OCI-LY3 (cell line): ENCODE data around the gene WASHC4.

Source experiments
- H2AFZ ChIP-seq: fragments of 200-600, 300-600 bp; shearing (Covaris generic); 2 replicates; pipeline ENCODE4 v1.6.0; 2014; ENCODE audit warnings: antibody characterized with exemption, low read depth, low read length
- H3K27ac ChIP-seq: fragments of 200-600, 300-600 bp; sonication (generic); 2 replicates; pipeline ENCODE4 v1.5.1; 2014; ENCODE audit warnings: mild to moderate bottlenecking, low read length, moderate library complexity, mixed read lengths
- H3K27me3 ChIP-seq: fragments of 200-600, 300-600 bp; sonication (generic); 2 replicates; pipeline ENCODE4 v1.6.1; 2014; ENCODE audit warnings: low read depth, low read length, mixed read lengths
- H3K36me3 ChIP-seq: fragments of 200-600, 300-600 bp; sonication (generic); replicated peaks from 2 replicates; pipeline ENCODE3; 2014; ENCODE audit warnings: low read depth, low read length, mixed read lengths
- H3K4me1 ChIP-seq: fragments of 300-600, 200-600 bp; sonication (generic); 2 replicates; pipeline ENCODE4 v1.6.1; 2014; ENCODE audit warnings: low read length, mixed read lengths
- H3K4me2 ChIP-seq: fragments of 200-600, 300-600 bp; sonication (generic); 2 replicates; pipeline ENCODE4 v1.6.1; 2014; ENCODE audit warnings: low read length, mixed read lengths
- H3K4me3 ChIP-seq: fragments of 300-600, 200-600 bp; sonication (generic); 2 replicates; pipeline ENCODE4 v1.5.1; 2014; ENCODE audit warnings: antibody characterized with exemption, mild to moderate bottlenecking, low read length, moderate library complexity
- H3K79me2 ChIP-seq: fragments of 300-600, 200-600 bp; shearing (Covaris generic); 2 replicates; pipeline ENCODE4 v1.6.1; 2014; ENCODE audit warnings: mild to moderate bottlenecking, low read length, mixed read lengths
- H3K9ac ChIP-seq: fragments of 300-600, 200-600 bp; shearing (Covaris generic); 2 replicates; pipeline ENCODE4 v1.6.0; 2014; ENCODE audit warnings: mild to moderate bottlenecking, low read length, moderate library complexity
- H3K9me3 ChIP-seq: fragments of 200-600, 300-600 bp; shearing (Covaris generic); 2 replicates; pipeline ENCODE4 v1.6.1; 2014; ENCODE audit warnings: low read length, mixed read lengths; ENCODE audit not compliant: insufficient read depth
- H4K20me1 ChIP-seq: fragments of 200-600, 300-600 bp; sonication (generic); 2 replicates; pipeline ENCODE4 v1.6.1; 2016; ENCODE audit warnings: low read length, mixed read lengths; ENCODE audit not compliant: insufficient read depth
- EZH2phosphoT487 ChIP-seq: fragments of 200-600 bp; shearing (Covaris generic); IDR thresholded peaks from 2 replicates; pipeline ENCODE4 v1.6.1; 2018; ENCODE audit warnings: antibody characterized with exemption, mixed run types, low read depth
- TF ChIP-seq, protein P1 (sequence below): fragments of 200-600, 300-600 bp; sonication (generic); IDR thresholded peaks from 2 replicates; pipeline ENCODE4 v1.5.1; 2014; ENCODE audit warnings: antibody characterized with exemption, low read length, low read depth

Gene WASHC4

GRCh38 chr12:105069936-105070702 is 37.4 kb upstream of the WASHC4 start:
- Histone ChIP-seq H3K27me3 (no peaks in the 10 kb centered on the region), H3K79me2 (no peaks in the 10 kb centered on the region), H2AFZ (no peak overlapping the region), H3K9ac (no peak overlapping the region), H3K4me2 (no peak overlapping the region), H3K9me3 (no peaks in the 10 kb centered on the region), H3K4me3 (no peak overlapping the region), H3K36me3 (no peaks in the 10 kb centered on the region), H4K20me1 (no peaks in the 10 kb centered on the region), H3K27ac (no peak overlapping the region), H3K4me1 (peaks cover 12% of the 10 kb centered on the region)
- no peak for TF ChIP-seq EZH2phosphoT487
- TF ChIP-seq, protein P1, sequence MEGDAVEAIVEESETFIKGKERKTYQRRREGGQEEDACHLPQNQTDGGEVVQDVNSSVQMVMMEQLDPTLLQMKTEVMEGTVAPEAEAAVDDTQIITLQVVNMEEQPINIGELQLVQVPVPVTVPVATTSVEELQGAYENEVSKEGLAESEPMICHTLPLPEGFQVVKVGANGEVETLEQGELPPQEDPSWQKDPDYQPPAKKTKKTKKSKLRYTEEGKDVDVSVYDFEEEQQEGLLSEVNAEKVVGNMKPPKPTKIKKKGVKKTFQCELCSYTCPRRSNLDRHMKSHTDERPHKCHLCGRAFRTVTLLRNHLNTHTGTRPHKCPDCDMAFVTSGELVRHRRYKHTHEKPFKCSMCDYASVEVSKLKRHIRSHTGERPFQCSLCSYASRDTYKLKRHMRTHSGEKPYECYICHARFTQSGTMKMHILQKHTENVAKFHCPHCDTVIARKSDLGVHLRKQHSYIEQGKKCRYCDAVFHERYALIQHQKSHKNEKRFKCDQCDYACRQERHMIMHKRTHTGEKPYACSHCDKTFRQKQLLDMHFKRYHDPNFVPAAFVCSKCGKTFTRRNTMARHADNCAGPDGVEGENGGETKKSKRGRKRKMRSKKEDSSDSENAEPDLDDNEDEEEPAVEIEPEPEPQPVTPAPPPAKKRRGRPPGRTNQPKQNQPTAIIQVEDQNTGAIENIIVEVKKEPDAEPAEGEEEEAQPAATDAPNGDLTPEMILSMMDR = no peak

DNA sequence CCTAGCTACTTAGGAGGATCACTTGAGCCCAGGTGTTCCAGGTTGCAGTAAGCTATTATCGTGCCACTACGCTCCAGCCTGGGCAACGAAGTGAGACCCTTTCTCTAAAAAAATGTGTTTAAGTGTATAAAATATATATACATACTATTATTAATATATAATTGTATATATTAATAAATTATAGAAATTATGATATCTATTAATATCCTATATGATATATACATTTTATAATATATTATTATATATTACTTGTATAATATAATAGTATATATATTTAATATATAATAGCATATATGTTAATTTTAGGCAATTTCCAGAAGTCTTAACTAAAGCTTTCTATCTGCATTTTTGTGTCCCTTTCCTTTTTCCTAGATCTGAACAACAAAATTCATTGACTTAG is 35.5 kb upstream of the WASHC4 start:
- Histone ChIP-seq H3K9me3 (no peaks in the 10 kb centered on the region), H3K9ac (no peak overlapping the region), H3K4me2 (no peak overlapping the region), H3K36me3 (no peaks in the 10 kb centered on the region), H2AFZ (no peak overlapping the region), H3K79me2 (no peaks in the 10 kb centered on the region), H3K27ac (no peak overlapping the region), H4K20me1 (no peaks in the 10 kb centered on the region), H3K4me3 (no peak overlapping the region), H3K27me3 (no peaks in the 10 kb centered on the region), H3K4me1 (peaks cover 12% of the 10 kb centered on the region)
- TF ChIP-seq, protein P1 = no peak
- no peak for TF ChIP-seq EZH2phosphoT487

GRCh38 chr12:105072888-105073488 is 34.5 kb upstream of the WASHC4 start:
- H3K4me1 ChIP-seq = peaks cover 12% of the 10 kb centered on the region
- H3K27ac ChIP-seq = no peak overlapping the region
- H2AFZ ChIP-seq = peak overlapping the region; percentile 75; the same call in 1 of the 2 replicates
- H3K27me3 ChIP-seq = no peaks in the 10 kb centered on the region
- no peaks in the 10 kb centered on the region for H3K9me3 ChIP-seq
- H3K79me2 ChIP-seq = no peaks in the 10 kb centered on the region
- H3K36me3 ChIP-seq = no peaks in the 10 kb centered on the region
- H3K4me2 ChIP-seq = peak overlapping the region; percentile 47
- H3K9ac ChIP-seq = no peak overlapping the region
- TF ChIP-seq EZH2phosphoT487 = no peak
- TF ChIP-seq, protein P1 = no peak
- H3K4me3 ChIP-seq = no peak overlapping the region
- no peaks in the 10 kb centered on the region for H4K20me1 ChIP-seq

DNA sequence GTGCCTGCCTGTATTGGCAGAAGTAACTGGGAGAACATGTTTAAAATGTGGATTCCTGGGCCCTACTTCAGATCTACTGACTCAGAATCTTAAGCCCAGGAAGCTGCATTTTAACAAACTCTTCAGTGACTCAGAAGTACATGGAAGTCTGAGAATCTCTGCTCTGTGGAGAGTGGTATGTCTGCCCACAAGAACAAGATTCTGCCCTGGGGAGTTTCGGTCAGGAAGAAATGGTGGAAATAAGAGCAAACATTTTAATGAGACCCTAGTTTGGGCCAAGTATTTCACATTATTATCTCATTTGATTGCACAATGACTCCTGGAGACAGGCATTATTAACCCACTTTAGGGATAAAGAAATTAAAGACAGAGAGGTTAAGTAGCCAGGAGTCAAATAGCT is 31.4 kb upstream of the WASHC4 start:
- TF ChIP-seq, protein P1 = no peak
- TF ChIP-seq EZH2phosphoT487 = no peak
- Histone ChIP-seq H3K79me2 (no peaks in the 10 kb centered on the region), H3K4me2 (no peak overlapping the region), H2AFZ (no peak overlapping the region), H3K36me3 (no peaks in the 10 kb centered on the region), H4K20me1 (no peaks in the 10 kb centered on the region), H3K9me3 (no peaks in the 10 kb centered on the region), H3K9ac (no peak overlapping the region), H3K4me1 (peaks cover 12% of the 10 kb centered on the region), H3K4me3 (no peak overlapping the region), H3K27ac (no peak overlapping the region), H3K27me3 (peaks cover 2% of the 10 kb centered on the region; the same call in 1 of the 2 replicates)
